Skin of body (tissue), 2 donors: Measurements from ENCODE around the gene PLXNB3. TPM values are rescaled to one million over a fixed set of nuclear protein-coding genes. Genes with fewer than 3 reads are reported as not detected.

Experiments used
- DNase-seq: peaks from one replicate; lab custom pipeline; 2025; lab: John Stamatoyannopoulos, UW
- total RNA-seq: library from RNA; depleted of rRNA; stranded (reverse); fragments of >200 nt; gene quantifications from one replicate; pipeline ENCODE4 v1.2.3, GENCODE V29; 2014

The PLXNB3 gene
- total RNA-seq, 1 donor from 2014 or later: 2.2 TPM

GRCh38 chrX:153755136-153755535, 8.9 kb upstream of the PLXNB3 start:
- no peak for DNase-seq

- DNase-seq: no peak
Measured at GRCh38 chrX:153761863-153762262, 2.2 kb upstream of the PLXNB3 start.

- no peak for DNase-seq
Measured at GRCh38 chrX:153762626-153763173, 1.3 kb upstream of the PLXNB3 start.

GRCh38 chrX:153763298-153763932, 634 bp upstream of the PLXNB3 start:
- no peak for DNase-seq

GRCh38 chrX:153764786-153765137, 713 bp downstream of the PLXNB3 start:
- DNase-seq: no peak

GRCh38 chrX:153765138-153766079, 1.4 kb downstream of the PLXNB3 start:
- no peak for DNase-seq

- no peak for DNase-seq
Measured at GRCh38 chrX:153766098-153766817, 2.2 kb downstream of the PLXNB3 start.

- no peak for DNase-seq
Measured at GRCh38 chrX:153766871-153767673, 3.0 kb downstream of the PLXNB3 start.

- no peak for DNase-seq
Measured at GRCh38 chrX:153767674-153768055, 3.6 kb downstream of the PLXNB3 start.

- no peak for DNase-seq
Measured at GRCh38 chrX:153768311-153769157, 4.5 kb downstream of the PLXNB3 start.

GRCh38 chrX:153769158-153769864, 5.3 kb downstream of the PLXNB3 start:
- DNase-seq: no peak

- no peak for DNase-seq
Measured at GRCh38 chrX:153769865-153770600, 6.0 kb downstream of the PLXNB3 start.

- DNase-seq: no peak
Measured at GRCh38 chrX:153770601-153771414, 6.8 kb downstream of the PLXNB3 start.

- DNase-seq: no peak
Measured at GRCh38 chrX:153771415-153772315, 7.6 kb downstream of the PLXNB3 start.

- no peak for DNase-seq
Measured at GRCh38 chrX:153772316-153773217, 8.5 kb downstream of the PLXNB3 start.

- no peak for DNase-seq
Measured at GRCh38 chrX:153773218-153773611, 9.2 kb downstream of the PLXNB3 start.
